Astrocyte (in vitro differentiated cells and primary cell): ENCODE data around the gene JOSD1. TPM values are rescaled to one million over a fixed set of nuclear protein-coding genes. Genes with fewer than 3 reads are reported as not detected.

Experiments
- DNase-seq: peaks from one replicate; pipeline ENCODE4 v3.0.0-alpha.2; 2010; ENCODE audit warnings: low read depth
- FAIRE-seq: peaks from 2 replicates; lab custom pipeline; 2011; peaks lifted over from hg19 to GRCh38; lab: Jason Lieb, UNC
- H2AFZ ChIP-seq: 2 replicates; pipeline ENCODE4 v1.6.0; 2012; ENCODE audit warnings: low read depth, low read length, inconsistent platforms
- H3K27ac ChIP-seq: 2 replicates; pipeline ENCODE4 v1.5.1; 2011; ENCODE audit warnings: low read depth, low read length, inconsistent platforms
- H3K27me3 ChIP-seq: 2 replicates; pipeline ENCODE4 v1.6.0; 2011; ENCODE audit warnings: low read length, inconsistent platforms; ENCODE audit not compliant: insufficient read depth
- H3K36me3 ChIP-seq: 2 replicates; pipeline ENCODE4 v1.5.1; 2011; ENCODE audit warnings: low read length, inconsistent platforms; ENCODE audit not compliant: insufficient read depth
- H3K4me1 ChIP-seq: 2 replicates; pipeline ENCODE4 v1.5.1; 2011; ENCODE audit warnings: low read length, inconsistent platforms; ENCODE audit not compliant: insufficient read depth
- H3K4me2 ChIP-seq: 2 replicates; pipeline ENCODE4 v1.6.0; 2012; ENCODE audit warnings: low read length, inconsistent platforms
- H3K4me3 ChIP-seq: 2 replicates; pipeline ENCODE4 v1.5.1; 2011; ENCODE audit warnings: low read depth, mild to moderate bottlenecking, low read length, inconsistent platforms; ENCODE audit not compliant: insufficient read depth
- H3K79me2 ChIP-seq: 2 replicates; pipeline ENCODE4 v1.6.0; 2012; ENCODE audit warnings: mild to moderate bottlenecking, low read length, inconsistent platforms; ENCODE audit not compliant: insufficient read depth
- H3K9ac ChIP-seq: 2 replicates; pipeline ENCODE4 v1.6.0; 2012; ENCODE audit warnings: mild to moderate bottlenecking, low read length, inconsistent platforms
- H3K9me3 ChIP-seq: 2 replicates; pipeline ENCODE4 v1.5.1; 2012; ENCODE audit warnings: low read depth, mild to moderate bottlenecking, low read length, inconsistent platforms; ENCODE audit not compliant: insufficient read depth
- H4K20me1 ChIP-seq: 2 replicates; pipeline ENCODE4 v1.6.0; 2012; ENCODE audit warnings: low read length, inconsistent platforms; ENCODE audit not compliant: insufficient read depth
- H3K27ac Mint-ChIP-seq: one replicate; pipeline ENCODE4 v1.8.0; 2021; ENCODE audit warnings: mild to moderate bottlenecking, mixed read lengths; ENCODE audit not compliant: unreplicated experiment
- H3K27me3 Mint-ChIP-seq: one replicate; pipeline ENCODE4 v1.8.0; 2021; ENCODE audit warnings: low read depth, mixed read lengths; ENCODE audit not compliant: unreplicated experiment
- H3K36me3 Mint-ChIP-seq: one replicate; pipeline ENCODE4 v1.8.0; 2021; ENCODE audit warnings: low read depth, mixed read lengths; ENCODE audit not compliant: unreplicated experiment
- H3K4me1 Mint-ChIP-seq: one replicate; pipeline ENCODE4 v1.8.0; 2021; ENCODE audit warnings: low read depth, mixed read lengths; ENCODE audit not compliant: unreplicated experiment
- H3K4me3 Mint-ChIP-seq: one replicate; pipeline ENCODE4 v1.8.0; 2021; ENCODE audit warnings: mild to moderate bottlenecking, moderate library complexity, mixed read lengths; ENCODE audit not compliant: unreplicated experiment
- H3K9me3 Mint-ChIP-seq: one replicate; pipeline ENCODE4 v1.8.0; 2021; ENCODE audit warnings: mild to moderate bottlenecking, mixed read lengths; ENCODE audit not compliant: unreplicated experiment
- EZH2 ChIP-seq: IDR thresholded peaks from 2 replicates; pipeline ENCODE4 v1.6.1; 2012; ENCODE audit warnings: mild to moderate bottlenecking, low read length, inconsistent platforms; ENCODE audit not compliant: insufficient read depth
- total RNA-seq: library from RNA; stranded (reverse); gene quantifications from 2 replicates; pipeline ENCODE4 v1.2.1, GENCODE V29; 2021
- TF ChIP-seq, protein P1 (sequence below): IDR thresholded peaks from 2 replicates; pipeline ENCODE4 v1.5.1; 2011; ENCODE audit warnings: low read depth, mild to moderate bottlenecking, inconsistent platforms, low read length, moderate library complexity; ENCODE audit not compliant: insufficient read depth

Gene JOSD1
- total RNA-seq, 1 donor from 2014 or later, result 45.6 TPM

GRCh38 chr22:38713921-38714320, 13.2 kb upstream of the JOSD1 start:
- peak overlapping the region; percentile 37 for H3K4me3 Mint-ChIP-seq
- H3K27ac Mint-ChIP-seq, result no peak overlapping the region
- peaks cover 12% of the 10 kb centered on the region for H3K4me1 ChIP-seq
- H3K4me3 ChIP-seq, result no peak overlapping the region
- no peaks in the 10 kb centered on the region for H3K9me3 ChIP-seq
- peaks cover 77% of the 10 kb centered on the region for H3K79me2 ChIP-seq
- H3K4me1 Mint-ChIP-seq, result peaks cover 48% of the 10 kb centered on the region
- no peak overlapping the region for H3K4me2 ChIP-seq
- H3K36me3 ChIP-seq, result peaks cover 3% of the 10 kb centered on the region
- FAIRE-seq (no peak), DNase-seq (no peak)
- H3K27ac ChIP-seq, result no peak overlapping the region
- no peak for TF ChIP-seq EZH2
- TF ChIP-seq, protein P1, sequence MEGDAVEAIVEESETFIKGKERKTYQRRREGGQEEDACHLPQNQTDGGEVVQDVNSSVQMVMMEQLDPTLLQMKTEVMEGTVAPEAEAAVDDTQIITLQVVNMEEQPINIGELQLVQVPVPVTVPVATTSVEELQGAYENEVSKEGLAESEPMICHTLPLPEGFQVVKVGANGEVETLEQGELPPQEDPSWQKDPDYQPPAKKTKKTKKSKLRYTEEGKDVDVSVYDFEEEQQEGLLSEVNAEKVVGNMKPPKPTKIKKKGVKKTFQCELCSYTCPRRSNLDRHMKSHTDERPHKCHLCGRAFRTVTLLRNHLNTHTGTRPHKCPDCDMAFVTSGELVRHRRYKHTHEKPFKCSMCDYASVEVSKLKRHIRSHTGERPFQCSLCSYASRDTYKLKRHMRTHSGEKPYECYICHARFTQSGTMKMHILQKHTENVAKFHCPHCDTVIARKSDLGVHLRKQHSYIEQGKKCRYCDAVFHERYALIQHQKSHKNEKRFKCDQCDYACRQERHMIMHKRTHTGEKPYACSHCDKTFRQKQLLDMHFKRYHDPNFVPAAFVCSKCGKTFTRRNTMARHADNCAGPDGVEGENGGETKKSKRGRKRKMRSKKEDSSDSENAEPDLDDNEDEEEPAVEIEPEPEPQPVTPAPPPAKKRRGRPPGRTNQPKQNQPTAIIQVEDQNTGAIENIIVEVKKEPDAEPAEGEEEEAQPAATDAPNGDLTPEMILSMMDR, result no peak
- H4K20me1 ChIP-seq, result peaks cover 84% of the 10 kb centered on the region
- H3K9me3 Mint-ChIP-seq, result no peaks in the 10 kb centered on the region
- peaks cover 50% of the 10 kb centered on the region for H3K36me3 Mint-ChIP-seq
- no peaks in the 10 kb centered on the region for H3K27me3 ChIP-seq
- H2AFZ ChIP-seq, result no peak overlapping the region
- H3K27me3 Mint-ChIP-seq, result no peaks in the 10 kb centered on the region
- no peak overlapping the region for H3K9ac ChIP-seq

- peaks cover 90% of the 10 kb centered on the region for H3K79me2 ChIP-seq
- TF ChIP-seq, protein P1, result no peak
- no peak for TF ChIP-seq EZH2
- no peak overlapping the region for H2AFZ ChIP-seq
- H3K4me2 ChIP-seq, result no peak overlapping the region
- peaks cover 49% of the 10 kb centered on the region for H3K4me1 Mint-ChIP-seq
- peaks cover 44% of the 10 kb centered on the region for H3K36me3 Mint-ChIP-seq
- H4K20me1 ChIP-seq, result peaks cover 92% of the 10 kb centered on the region
- H3K27ac Mint-ChIP-seq, result no peak overlapping the region
- no peaks in the 10 kb centered on the region for H3K9me3 ChIP-seq
- no peaks in the 10 kb centered on the region for H3K27me3 ChIP-seq
- no peaks in the 10 kb centered on the region for H3K9me3 Mint-ChIP-seq
- FAIRE-seq (no peak), DNase-seq (no peak)
- no peaks in the 10 kb centered on the region for H3K27me3 Mint-ChIP-seq
- peaks cover 3% of the 10 kb centered on the region for H3K36me3 ChIP-seq
- H3K9ac ChIP-seq, result no peak overlapping the region
- no peak overlapping the region for H3K4me3 ChIP-seq
- H3K4me1 ChIP-seq, result peaks cover 4% of the 10 kb centered on the region
- peak overlapping the region; percentile 58 for H3K4me3 Mint-ChIP-seq
- H3K27ac ChIP-seq, result no peak overlapping the region
These were observed 11.9 kb upstream of the JOSD1 start for GRCh38 chr22:38712486-38713207.

DNA sequence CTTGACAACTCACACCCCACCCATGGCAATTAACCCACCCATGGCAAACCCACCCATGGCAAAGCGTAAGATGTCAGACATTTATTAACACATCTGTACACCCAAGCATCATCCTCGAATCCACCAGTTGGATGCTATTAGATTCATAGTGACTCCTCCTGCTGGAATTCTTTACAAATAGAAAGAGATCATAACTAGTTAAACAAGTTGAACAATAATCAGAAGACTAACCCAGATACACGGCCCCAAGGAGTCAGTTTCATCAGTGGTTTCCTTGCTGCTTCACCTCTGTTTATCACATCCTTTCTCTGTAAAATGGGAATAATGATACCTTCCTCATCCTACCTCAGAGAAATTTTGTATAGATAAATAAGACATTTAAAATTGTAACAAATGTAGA, 10.1 kb upstream of the JOSD1 start:
- no peaks in the 10 kb centered on the region for H3K9me3 ChIP-seq
- H3K79me2 ChIP-seq, result peaks cover 100% of the 10 kb centered on the region
- no peak overlapping the region for H3K4me3 Mint-ChIP-seq
- H3K9me3 Mint-ChIP-seq, result no peaks in the 10 kb centered on the region
- peaks cover 93% of the 10 kb centered on the region for H4K20me1 ChIP-seq
- H3K36me3 Mint-ChIP-seq, result peaks cover 36% of the 10 kb centered on the region
- H3K4me3 ChIP-seq, result no peak overlapping the region
- no peak overlapping the region for H3K4me2 ChIP-seq
- H3K4me1 Mint-ChIP-seq, result peaks cover 53% of the 10 kb centered on the region
- no peak overlapping the region for H2AFZ ChIP-seq
- no peak overlapping the region for H3K9ac ChIP-seq
- no peak overlapping the region for H3K27ac ChIP-seq
- peaks cover 14% of the 10 kb centered on the region for H3K4me1 ChIP-seq
- FAIRE-seq (no peak), DNase-seq (no peak)
- peaks cover 3% of the 10 kb centered on the region for H3K36me3 ChIP-seq
- TF ChIP-seq, protein P1, result no peak
- TF ChIP-seq EZH2, result no peak
- no peak overlapping the region for H3K27ac Mint-ChIP-seq
- H3K27me3 ChIP-seq, result no peaks in the 10 kb centered on the region
- no peaks in the 10 kb centered on the region for H3K27me3 Mint-ChIP-seq
